Measurements from ENCODE around the gene MPRIP.
A peak's percentile ranks its signal among the peaks of the same experiment; 100 is the strongest.

The MPRIP gene

DNA sequence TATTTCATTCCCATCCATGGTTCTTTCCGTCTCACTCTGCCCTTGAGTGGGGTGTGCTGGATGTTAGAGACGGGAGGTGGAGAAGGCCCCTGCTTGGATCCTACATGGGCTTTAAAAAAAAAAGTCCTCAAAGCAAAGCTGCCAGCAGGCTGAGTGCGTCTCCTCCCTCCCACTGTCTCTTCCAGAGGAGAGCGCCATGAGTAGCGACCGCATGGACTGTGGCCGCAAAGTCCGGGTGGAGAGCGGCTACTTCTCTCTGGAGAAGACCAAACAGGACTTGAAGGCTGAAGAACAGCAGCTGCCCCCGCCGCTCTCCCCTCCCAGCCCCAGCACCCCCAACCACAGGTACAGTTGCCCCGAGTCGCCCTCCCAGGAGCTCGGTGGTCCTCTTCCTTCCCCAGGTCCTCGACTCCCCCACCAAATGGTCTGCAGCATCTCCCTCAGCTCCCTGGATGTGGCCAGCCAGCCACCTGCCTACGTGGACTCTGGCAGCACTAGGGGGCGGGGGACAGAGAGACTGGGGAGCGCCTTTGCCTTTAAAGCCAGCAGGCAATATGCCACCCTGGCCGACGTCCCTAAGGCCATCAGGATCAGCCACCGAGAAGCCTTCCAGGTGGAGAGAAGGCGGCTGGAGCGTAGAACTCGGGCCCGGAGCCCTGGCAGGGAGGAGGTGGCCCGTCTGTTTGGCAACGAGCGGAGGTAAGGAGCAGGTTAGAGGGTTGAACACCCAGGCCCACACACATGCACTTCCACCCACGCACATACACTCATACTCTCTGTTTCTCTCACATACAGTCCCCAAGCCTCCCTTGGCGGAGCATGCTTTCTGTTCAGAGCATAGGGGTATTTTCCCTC lies 95.7 kb downstream of the MPRIP start (continued):
- TF ChIP-seq, protein P1, sequence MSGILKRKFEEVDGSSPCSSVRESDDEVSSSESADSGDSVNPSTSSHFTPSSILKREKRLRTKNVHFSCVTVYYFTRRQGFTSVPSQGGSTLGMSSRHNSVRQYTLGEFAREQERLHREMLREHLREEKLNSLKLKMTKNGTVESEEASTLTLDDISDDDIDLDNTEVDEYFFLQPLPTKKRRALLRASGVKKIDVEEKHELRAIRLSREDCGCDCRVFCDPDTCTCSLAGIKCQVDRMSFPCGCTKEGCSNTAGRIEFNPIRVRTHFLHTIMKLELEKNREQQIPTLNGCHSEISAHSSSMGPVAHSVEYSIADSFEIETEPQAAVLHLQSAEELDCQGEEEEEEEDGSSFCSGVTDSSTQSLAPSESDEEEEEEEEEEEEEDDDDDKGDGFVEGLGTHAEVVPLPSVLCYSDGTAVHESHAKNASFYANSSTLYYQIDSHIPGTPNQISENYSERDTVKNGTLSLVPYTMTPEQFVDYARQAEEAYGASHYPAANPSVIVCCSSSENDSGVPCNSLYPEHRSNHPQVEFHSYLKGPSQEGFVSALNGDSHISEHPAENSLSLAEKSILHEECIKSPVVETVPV (CRISPR knock-in tag; IDR thresholded peaks at IDR 0.05): no peak
- no peak for TF ChIP-seq ZFP3 (CRISPR knock-in tag; IDR thresholded peaks at IDR 0.05)

DNA sequence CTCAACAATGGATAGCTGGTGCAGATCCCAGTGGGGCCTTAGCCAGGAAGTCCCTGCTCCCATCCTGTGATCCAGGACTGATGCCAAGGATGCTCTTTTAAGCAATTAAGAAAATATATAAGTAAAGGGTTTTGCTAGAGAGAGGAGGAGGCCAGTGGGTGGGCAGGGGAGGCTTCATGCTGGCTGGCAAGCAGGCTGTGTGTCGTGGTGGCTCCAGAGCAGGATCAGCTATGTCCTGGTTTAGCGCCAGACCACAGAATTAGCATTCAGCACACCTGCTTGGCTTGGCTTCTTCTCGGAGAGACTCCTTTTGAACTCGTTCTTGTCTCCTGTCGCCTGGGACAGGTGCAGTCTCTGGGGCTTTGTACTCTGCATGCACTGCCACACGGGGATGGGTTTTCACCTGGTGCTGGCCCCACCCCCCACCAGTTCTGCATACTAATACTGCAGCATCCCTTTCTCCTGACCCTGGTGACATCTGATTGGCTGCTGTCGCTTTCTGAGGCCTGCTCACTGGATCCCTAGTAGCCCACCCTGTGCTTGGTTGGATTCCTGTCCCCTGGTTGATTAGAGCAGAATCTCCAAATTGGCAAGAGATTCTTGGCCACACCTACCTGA lies 97.8 kb downstream of the MPRIP start:
- ATAC-seq: peak; percentile 8; the same call in 1 of the 3 replicates
- TF ChIP-seq, protein P2, sequence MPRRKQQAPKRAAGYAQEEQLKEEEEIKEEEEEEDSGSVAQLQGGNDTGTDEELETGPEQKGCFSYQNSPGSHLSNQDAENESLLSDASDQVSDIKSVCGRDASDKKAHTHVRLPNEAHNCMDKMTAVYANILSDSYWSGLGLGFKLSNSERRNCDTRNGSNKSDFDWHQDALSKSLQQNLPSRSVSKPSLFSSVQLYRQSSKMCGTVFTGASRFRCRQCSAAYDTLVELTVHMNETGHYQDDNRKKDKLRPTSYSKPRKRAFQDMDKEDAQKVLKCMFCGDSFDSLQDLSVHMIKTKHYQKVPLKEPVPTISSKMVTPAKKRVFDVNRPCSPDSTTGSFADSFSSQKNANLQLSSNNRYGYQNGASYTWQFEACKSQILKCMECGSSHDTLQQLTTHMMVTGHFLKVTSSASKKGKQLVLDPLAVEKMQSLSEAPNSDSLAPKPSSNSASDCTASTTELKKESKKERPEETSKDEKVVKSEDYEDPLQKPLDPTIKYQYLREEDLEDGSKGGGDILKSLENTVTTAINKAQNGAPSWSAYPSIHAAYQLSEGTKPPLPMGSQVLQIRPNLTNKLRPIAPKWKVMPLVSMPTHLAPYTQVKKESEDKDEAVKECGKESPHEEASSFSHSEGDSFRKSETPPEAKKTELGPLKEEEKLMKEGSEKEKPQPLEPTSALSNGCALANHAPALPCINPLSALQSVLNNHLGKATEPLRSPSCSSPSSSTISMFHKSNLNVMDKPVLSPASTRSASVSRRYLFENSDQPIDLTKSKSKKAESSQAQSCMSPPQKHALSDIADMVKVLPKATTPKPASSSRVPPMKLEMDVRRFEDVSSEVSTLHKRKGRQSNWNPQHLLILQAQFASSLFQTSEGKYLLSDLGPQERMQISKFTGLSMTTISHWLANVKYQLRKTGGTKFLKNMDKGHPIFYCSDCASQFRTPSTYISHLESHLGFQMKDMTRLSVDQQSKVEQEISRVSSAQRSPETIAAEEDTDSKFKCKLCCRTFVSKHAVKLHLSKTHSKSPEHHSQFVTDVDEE (CRISPR knock-in tag; IDR thresholded peaks at IDR 0.05): no peak
- no peak for TF ChIP-seq ESRRG (CRISPR knock-in tag; IDR thresholded peaks at IDR 0.05)

DNA sequence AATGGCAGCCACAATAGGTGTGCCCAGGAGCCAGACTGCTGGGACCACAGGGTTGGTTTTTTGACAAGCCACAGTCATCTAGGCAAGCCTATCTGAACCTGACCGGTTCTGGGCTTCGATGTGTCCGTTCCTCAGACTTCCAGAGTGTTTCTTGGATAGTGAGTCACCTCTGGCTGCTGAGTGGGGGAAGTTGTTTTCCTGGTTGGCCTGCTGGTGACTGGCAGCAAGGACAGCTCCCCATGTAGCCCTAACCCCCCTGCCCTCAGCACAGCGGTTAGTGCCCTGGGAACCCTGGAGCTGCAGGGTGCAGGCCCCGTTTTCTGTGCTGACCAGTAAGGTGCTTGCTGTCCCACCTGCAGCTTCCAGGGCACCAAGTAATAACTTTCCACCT lies 98.3 kb downstream of the MPRIP start:
- peak; percentile 85 for ATAC-seq
- TF ChIP-seq TCF4 (CRISPR knock-in tag; IDR thresholded peaks at IDR 0.05; ENCODE audit: borderline replicate concordance) (no peak), ZFP3 (CRISPR knock-in tag; IDR thresholded peaks at IDR 0.05) (no peak), SNAI2 (CRISPR knock-in tag; IDR thresholded peaks at IDR 0.05) (no peak), RARB (CRISPR knock-in tag; IDR thresholded peaks at IDR 0.05) (no peak), ISL1 (CRISPR knock-in tag; IDR thresholded peaks at IDR 0.05) (no peak), ZNF8 (CRISPR knock-in tag; IDR thresholded peaks at IDR 0.05) (no peak), TOX (CRISPR knock-in tag; IDR thresholded peaks at IDR 0.05; ENCODE audit: borderline replicate concordance) (no peak), ZNF70 (CRISPR knock-in tag; IDR thresholded peaks at IDR 0.05) (no peak), ARNTL (CRISPR knock-in tag; IDR thresholded peaks at IDR 0.05; ENCODE audit: borderline replicate concordance, low read depth) (no peak), ZNF565 (CRISPR knock-in tag; conservative IDR thresholded peaks at IDR 0.05; ENCODE audit: low read depth) (no peak), BACH2 (CRISPR knock-in tag; IDR thresholded peaks at IDR 0.05; ENCODE audit: borderline replicate concordance) (no peak)
- TF ChIP-seq, protein P2 (CRISPR knock-in tag; IDR thresholded peaks at IDR 0.05): no peak

DNA sequence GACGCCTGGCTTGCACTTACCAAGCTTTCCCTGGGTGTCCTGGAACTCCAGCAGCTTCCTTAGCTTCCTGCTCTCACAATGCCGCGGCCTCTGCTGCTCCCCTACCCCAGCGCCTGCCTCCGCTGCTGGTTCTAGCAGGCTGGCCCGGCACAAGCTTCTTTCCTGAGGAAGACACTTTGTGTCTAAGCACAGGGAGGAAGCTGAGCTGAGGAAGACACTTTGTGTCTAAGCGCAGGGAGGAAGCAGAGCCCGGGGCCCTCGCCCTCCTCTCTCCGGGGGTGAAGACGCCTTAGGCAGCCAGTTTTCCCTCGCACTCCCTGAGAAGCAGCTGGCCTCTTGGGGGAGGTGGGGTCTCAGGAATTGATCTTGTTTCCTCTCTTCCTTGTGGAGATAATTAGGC lies 99.0 kb downstream of the MPRIP start:
- ATAC-seq: no peak
- TF ChIP-seq ESRRG (CRISPR knock-in tag; IDR thresholded peaks at IDR 0.05): no peak
- no peak for TF ChIP-seq ZC3H10 (CRISPR knock-in tag; IDR thresholded peaks at IDR 0.05)
- no peak for TF ChIP-seq CSDC2 (CRISPR knock-in tag; IDR thresholded peaks at IDR 0.05)
- no peak for TF ChIP-seq TCF4 (CRISPR knock-in tag; IDR thresholded peaks at IDR 0.05; ENCODE audit: borderline replicate concordance)
- no peak for TF ChIP-seq ARNTL (CRISPR knock-in tag; IDR thresholded peaks at IDR 0.05; ENCODE audit: borderline replicate concordance, low read depth)
- no peak for TF ChIP-seq ZFP30 (CRISPR knock-in tag; IDR thresholded peaks at IDR 0.05)
- TF ChIP-seq, protein P1 (CRISPR knock-in tag; IDR thresholded peaks at IDR 0.05): no peak

Measured in SK-N-SH treated with all-trans-retinoic acid at 6 μM for 48 hours (cell line).